ENCODE results near the gene CRIP1.
A peak's percentile ranks its signal among the peaks of the same experiment; 100 is the strongest.

The CRIP1 gene

DNA sequence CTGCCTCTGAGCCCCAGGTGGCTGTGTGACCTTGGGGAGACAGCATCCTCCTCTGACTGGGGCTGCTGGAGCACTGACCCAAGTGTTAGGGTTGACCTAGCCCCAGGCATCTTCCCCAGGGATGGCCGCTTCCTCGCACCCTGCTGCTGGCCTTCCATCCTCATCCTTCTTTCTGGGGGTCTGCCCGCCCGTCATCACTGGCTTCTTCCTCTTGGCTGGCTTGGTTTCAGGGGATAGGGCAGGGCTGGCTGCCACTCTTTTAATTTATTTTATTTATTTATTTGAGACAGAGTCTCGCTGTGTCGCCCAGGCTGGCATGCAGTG, 7.9 kb downstream of the CRIP1 start:
- H3K9me3 ChIP-seq (ENCODE audit: insufficient read depth, low read length) = no peaks in the 10 kb centered on the region
- no peak for DNase-seq (ENCODE audit: low read depth, low spot score)
- no peaks in the 10 kb centered on the region for H3K27me3 ChIP-seq (ENCODE audit: insufficient read depth, insufficient read length)
- peaks cover 30% of the 10 kb centered on the region for H3K4me1 ChIP-seq (ENCODE audit: insufficient read depth, insufficient read length)
- H3K9ac ChIP-seq (ENCODE audit: insufficient read length, low read depth) = no peak overlapping the region
- no peak overlapping the region for H3K4me3 ChIP-seq (ENCODE audit: insufficient read length, low read depth)
- peaks cover 64% of the 10 kb centered on the region for H3K36me3 ChIP-seq (ENCODE audit: insufficient read depth, insufficient read length, low read length)
- TF ChIP-seq ZNF274 (IDR thresholded peaks at IDR 0.05; ENCODE audit: low read depth, low read length) (no peak), YY1 (IDR thresholded peaks at IDR 0.05; ENCODE audit: insufficient read depth, insufficient read length) (no peak), SUZ12 (IDR thresholded peaks at IDR 0.05; ENCODE audit: extremely low read depth, insufficient read depth, insufficient read length) (no peak)

DNA sequence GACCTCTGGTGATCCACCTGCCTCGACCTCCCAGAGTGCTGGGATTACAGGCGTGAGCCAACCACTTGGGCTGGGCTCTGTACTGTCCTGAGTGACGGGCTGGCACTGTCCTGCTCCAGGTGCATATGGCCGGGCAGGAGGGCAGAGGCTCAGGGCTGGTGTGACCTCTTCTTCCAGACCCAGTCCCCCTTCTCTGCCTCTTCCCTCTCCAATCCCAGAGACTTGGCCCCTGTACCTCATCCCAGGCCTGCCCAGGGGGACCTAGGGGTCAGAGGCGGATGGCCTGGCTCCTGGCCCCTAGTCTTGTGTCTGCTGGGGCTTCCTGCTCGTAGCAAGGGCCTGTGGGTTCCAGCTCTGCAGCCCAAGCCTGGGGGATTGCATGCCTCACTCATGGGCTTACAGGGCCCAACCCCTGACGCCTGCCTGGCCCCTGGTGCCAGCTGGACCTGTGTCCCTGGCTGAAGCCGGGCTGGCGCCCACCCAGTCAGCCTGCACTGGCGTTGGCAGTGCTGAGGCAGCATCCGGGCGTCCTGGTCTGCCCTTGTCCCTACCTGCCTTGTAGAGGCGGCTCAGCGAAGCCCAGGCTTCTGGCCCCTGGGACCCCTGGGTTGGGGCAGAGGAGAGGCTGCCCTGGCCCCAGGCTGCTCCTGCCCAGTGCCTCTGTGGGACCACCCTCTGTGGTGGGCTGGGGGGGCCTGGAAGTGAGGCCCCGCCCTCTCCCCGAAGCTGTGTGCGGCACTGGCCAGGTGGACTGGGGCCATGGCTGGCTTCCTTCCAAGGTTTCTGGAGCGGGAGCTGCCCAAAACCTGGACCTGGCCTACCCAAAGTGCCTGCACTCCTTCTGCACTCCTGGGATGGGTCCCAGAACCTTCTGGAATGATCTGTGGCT, 8.7 kb downstream of the CRIP1 start:
- H3K9ac ChIP-seq (ENCODE audit: insufficient read length, low read depth) = no peak overlapping the region
- TF ChIP-seq YY1 (IDR thresholded peaks at IDR 0.05; ENCODE audit: insufficient read depth, insufficient read length) (no peak), SUZ12 (IDR thresholded peaks at IDR 0.05; ENCODE audit: extremely low read depth, insufficient read depth, insufficient read length) (no peak), ZNF274 (IDR thresholded peaks at IDR 0.05; ENCODE audit: low read depth, low read length) (no peak)
- no peak overlapping the region for H3K4me3 ChIP-seq (ENCODE audit: insufficient read length, low read depth)
- peaks cover 34% of the 10 kb centered on the region for H3K4me1 ChIP-seq (ENCODE audit: insufficient read depth, insufficient read length)
- no peaks in the 10 kb centered on the region for H3K9me3 ChIP-seq (ENCODE audit: insufficient read depth, low read length)
- no peaks in the 10 kb centered on the region for H3K27me3 ChIP-seq (ENCODE audit: insufficient read depth, insufficient read length)
- peaks cover 72% of the 10 kb centered on the region for H3K36me3 ChIP-seq (ENCODE audit: insufficient read depth, insufficient read length, low read length)
- DNase-seq (ENCODE audit: low read depth, low spot score) = no peak

- peaks cover 34% of the 10 kb centered on the region for H3K4me1 ChIP-seq (ENCODE audit: insufficient read depth, insufficient read length)
- no peaks in the 10 kb centered on the region for H3K27me3 ChIP-seq (ENCODE audit: insufficient read depth, insufficient read length)
- DNase-seq (ENCODE audit: low read depth, low spot score) = no peak
- no peak overlapping the region for H3K4me3 ChIP-seq (ENCODE audit: insufficient read length, low read depth)
- H3K36me3 ChIP-seq (ENCODE audit: insufficient read depth, insufficient read length, low read length) = peaks cover 75% of the 10 kb centered on the region
- H3K9me3 ChIP-seq (ENCODE audit: insufficient read depth, low read length) = no peaks in the 10 kb centered on the region
- TF ChIP-seq ZNF274 (IDR thresholded peaks at IDR 0.05; ENCODE audit: low read depth, low read length) (no peak), SUZ12 (IDR thresholded peaks at IDR 0.05; ENCODE audit: extremely low read depth, insufficient read depth, insufficient read length) (no peak), YY1 (IDR thresholded peaks at IDR 0.05; ENCODE audit: insufficient read depth, insufficient read length) (no peak)
- H3K9ac ChIP-seq (ENCODE audit: insufficient read length, low read depth) = no peak overlapping the region
These were observed 9.5 kb downstream of the CRIP1 start for GRCh38 chr14:105495990-105496830.

- Histone ChIP-seq H3K27me3 (ENCODE audit: insufficient read depth, insufficient read length) (no peaks in the 10 kb centered on the region), H3K9ac (ENCODE audit: insufficient read length, low read depth) (no peak overlapping the region), H3K9me3 (ENCODE audit: insufficient read depth, low read length) (no peaks in the 10 kb centered on the region), H3K4me3 (ENCODE audit: insufficient read length, low read depth) (no peak overlapping the region), H3K36me3 (ENCODE audit: insufficient read depth, insufficient read length, low read length) (peaks cover 71% of the 10 kb centered on the region), H3K4me1 (ENCODE audit: insufficient read depth, insufficient read length) (peaks cover 31% of the 10 kb centered on the region)
- TF ChIP-seq YY1 (IDR thresholded peaks at IDR 0.05; ENCODE audit: insufficient read depth, insufficient read length) = no peak
- TF ChIP-seq SUZ12 (IDR thresholded peaks at IDR 0.05; ENCODE audit: extremely low read depth, insufficient read depth, insufficient read length) = no peak
- no peak for TF ChIP-seq ZNF274 (IDR thresholded peaks at IDR 0.05; ENCODE audit: low read depth, low read length)
- DNase-seq (ENCODE audit: low read depth, low spot score) = no peak
These were observed 10.3 kb downstream of the CRIP1 start for GRCh38 chr14:105496831-105497591.

GRCh38 chr14:105497671-105498429, 11.2 kb downstream of the CRIP1 start:
- Histone ChIP-seq H3K4me1 (ENCODE audit: insufficient read depth, insufficient read length) (peaks cover 29% of the 10 kb centered on the region), H3K27me3 (ENCODE audit: insufficient read depth, insufficient read length) (no peaks in the 10 kb centered on the region), H3K4me3 (ENCODE audit: insufficient read length, low read depth) (no peak overlapping the region), H3K9me3 (ENCODE audit: insufficient read depth, low read length) (no peaks in the 10 kb centered on the region), H3K36me3 (ENCODE audit: insufficient read depth, insufficient read length, low read length) (peaks cover 63% of the 10 kb centered on the region), H3K9ac (ENCODE audit: insufficient read length, low read depth) (no peak overlapping the region)
- TF ChIP-seq YY1 (IDR thresholded peaks at IDR 0.05; ENCODE audit: insufficient read depth, insufficient read length) (no peak), ZNF274 (IDR thresholded peaks at IDR 0.05; ENCODE audit: low read depth, low read length) (no peak), SUZ12 (IDR thresholded peaks at IDR 0.05; ENCODE audit: extremely low read depth, insufficient read depth, insufficient read length) (no peak)
- DNase-seq (ENCODE audit: low read depth, low spot score) = no peak

DNA sequence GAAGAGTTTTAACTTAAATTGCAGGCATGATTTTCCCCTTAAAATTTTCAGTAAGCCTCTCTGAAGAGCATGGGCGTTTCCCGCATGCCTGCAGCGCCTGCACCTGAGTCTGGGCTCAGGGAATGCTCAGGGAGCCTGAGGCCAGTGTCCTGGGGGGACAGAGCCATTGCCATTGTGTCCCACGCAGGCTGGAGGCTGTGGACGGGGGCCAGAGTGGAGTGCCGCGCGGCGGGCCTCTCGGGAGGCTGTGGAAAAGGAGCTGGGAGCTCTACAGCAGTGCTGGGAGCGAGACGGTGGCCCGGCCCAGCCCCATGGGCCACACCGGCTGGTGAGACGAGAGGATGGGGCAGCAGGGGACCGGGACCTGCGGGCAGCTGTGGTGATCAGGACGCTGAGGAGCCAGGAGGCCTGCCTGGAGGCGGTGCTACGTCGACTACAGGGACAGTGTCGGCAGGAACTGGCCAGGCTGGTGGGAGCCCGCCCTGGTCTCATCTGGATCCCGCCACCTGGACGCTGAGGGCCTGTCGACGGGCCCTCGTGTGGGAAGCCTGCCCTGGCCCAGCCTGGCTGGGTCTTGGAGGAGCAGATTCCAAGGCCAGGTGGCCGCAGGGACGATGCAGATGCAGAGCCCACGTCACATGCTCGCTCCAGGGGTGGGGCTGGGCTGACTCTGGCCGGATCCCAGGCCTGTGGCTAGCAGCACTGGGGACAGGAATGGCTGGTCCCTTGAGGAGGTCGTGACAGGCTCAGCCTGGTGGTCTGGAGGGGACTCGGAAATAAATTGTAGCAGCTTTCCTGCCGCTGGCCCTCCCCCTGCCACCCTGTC, 12.0 kb downstream of the CRIP1 start:
- peaks cover 56% of the 10 kb centered on the region for H3K36me3 ChIP-seq (ENCODE audit: insufficient read depth, insufficient read length, low read length)
- H3K4me1 ChIP-seq (ENCODE audit: insufficient read depth, insufficient read length) = peaks cover 25% of the 10 kb centered on the region
- no peak overlapping the region for H3K4me3 ChIP-seq (ENCODE audit: insufficient read length, low read depth)
- no peaks in the 10 kb centered on the region for H3K27me3 ChIP-seq (ENCODE audit: insufficient read depth, insufficient read length)
- TF ChIP-seq YY1 (IDR thresholded peaks at IDR 0.05; ENCODE audit: insufficient read depth, insufficient read length) (no peak), SUZ12 (IDR thresholded peaks at IDR 0.05; ENCODE audit: extremely low read depth, insufficient read depth, insufficient read length) (no peak), ZNF274 (IDR thresholded peaks at IDR 0.05; ENCODE audit: low read depth, low read length) (no peak)
- H3K9me3 ChIP-seq (ENCODE audit: insufficient read depth, low read length) = no peaks in the 10 kb centered on the region
- no peak for DNase-seq (ENCODE audit: low read depth, low spot score)
- H3K9ac ChIP-seq (ENCODE audit: insufficient read length, low read depth) = peak overlapping the region; percentile 42

All from NT2/D1 (cell line).